Endodermal cell (in vitro differentiated cells): Measurements from ENCODE around the gene CACFD1. TPM values are rescaled to one million over a fixed set of nuclear protein-coding genes. Genes with fewer than 3 reads are reported as not detected.

Source experiments
- DNase-seq: peaks from one replicate; pipeline ENCODE4 v3.0.0-alpha.2; 2017
- H3K27ac ChIP-seq: 2 replicates; pipeline ENCODE4 v1.5.1; 2013; ENCODE audit warnings: mild to moderate bottlenecking, low read depth, low read length, moderate library complexity
- H3K27me3 ChIP-seq: 2 replicates; pipeline ENCODE4 v1.6.1; 2013; ENCODE audit warnings: mild to moderate bottlenecking, low read length, moderate library complexity; ENCODE audit not compliant: insufficient read depth, control insufficient read depth, poor library complexity, severe bottlenecking
- H3K36me3 ChIP-seq: 2 replicates; pipeline ENCODE4 v1.7.0; 2013; ENCODE audit warnings: mild to moderate bottlenecking, low read length, moderate library complexity; ENCODE audit not compliant: control insufficient read depth, insufficient read depth
- H3K4me1 ChIP-seq: one replicate; pipeline ENCODE4 v1.7.0; 2013; ENCODE audit warnings: low read length; ENCODE audit not compliant: control insufficient read depth, insufficient read depth
- H3K4me3 ChIP-seq: 2 replicates; pipeline ENCODE4 v1.5.1; 2013; ENCODE audit warnings: mild to moderate bottlenecking, low read length, moderate library complexity
- H3K9ac ChIP-seq: 2 replicates; pipeline ENCODE4 v1.6.1; 2013; ENCODE audit warnings: mild to moderate bottlenecking, low read length, moderate library complexity; ENCODE audit not compliant: poor library complexity, severe bottlenecking; ENCODE audit errors: extremely low read depth
- H3K9me3 ChIP-seq: 2 replicates; pipeline ENCODE4 v1.6.1; 2013; ENCODE audit warnings: mild to moderate bottlenecking, low read length, moderate library complexity; ENCODE audit not compliant: control insufficient read depth
- H3K27ac Mint-ChIP-seq: 2 replicates; pipeline ENCODE4 v1.8.0; 2020; ENCODE audit warnings: mixed read lengths
- H3K27me3 Mint-ChIP-seq: 2 replicates; pipeline ENCODE4 v1.8.0; 2021; ENCODE audit warnings: mild to moderate bottlenecking, mixed read lengths; ENCODE audit not compliant: insufficient read depth
- H3K36me3 Mint-ChIP-seq: 2 replicates; pipeline ENCODE4 v1.8.0; 2020; ENCODE audit warnings: low read depth, mixed read lengths
- H3K4me1 Mint-ChIP-seq: 2 replicates; pipeline ENCODE4 v1.8.0; 2020; ENCODE audit warnings: mixed read lengths
- H3K4me3 Mint-ChIP-seq: 2 replicates; pipeline ENCODE4 v1.8.0; 2020; ENCODE audit warnings: mild to moderate bottlenecking, moderate library complexity, mixed read lengths
- H3K9me3 Mint-ChIP-seq: 2 replicates; pipeline ENCODE4 v1.8.0; 2020; ENCODE audit warnings: mild to moderate bottlenecking, mixed read lengths
- WGBS, 2 experiments: methylation state at CpG; one replicate each; pipeline versions ENCODE4 v1.1.5 to v1.1.7; 2013; ENCODE audit warnings: missing lambda C conversion rate in 2 of 2, mixed read lengths in 1 of 2; ENCODE audit not compliant: insufficient coverage in 1 of 2, insufficient read length in 1 of 2; 5-methylcytosine and 5-hydroxymethylcytosine counted together
- total RNA-seq, 2 donors: library from RNA; stranded (reverse); fragmentation: NEBNext Ultra II Directional in 1 of 2; extraction: Animal tissue kit (Norgen Biotek cat#: 25700) in 1 of 2; gene quantifications; 2 replicates in 1 of 2; 3 replicates in 1 of 2; pipeline ENCODE4 v1.2.1, GENCODE V29; 2021
- TF ChIP-seq, protein P1 (sequence below): fragments of 200-600 bp; sonication (generic); conservative IDR thresholded peaks from 2 replicates; pipeline ENCODE4 v1.5.0; 2021; ENCODE audit warnings: antibody characterized with exemption, mild to moderate bottlenecking

Gene CACFD1
- total RNA-seq, 2 donors from 2014 or later: 30.6 to 35.0 TPM

DNA sequence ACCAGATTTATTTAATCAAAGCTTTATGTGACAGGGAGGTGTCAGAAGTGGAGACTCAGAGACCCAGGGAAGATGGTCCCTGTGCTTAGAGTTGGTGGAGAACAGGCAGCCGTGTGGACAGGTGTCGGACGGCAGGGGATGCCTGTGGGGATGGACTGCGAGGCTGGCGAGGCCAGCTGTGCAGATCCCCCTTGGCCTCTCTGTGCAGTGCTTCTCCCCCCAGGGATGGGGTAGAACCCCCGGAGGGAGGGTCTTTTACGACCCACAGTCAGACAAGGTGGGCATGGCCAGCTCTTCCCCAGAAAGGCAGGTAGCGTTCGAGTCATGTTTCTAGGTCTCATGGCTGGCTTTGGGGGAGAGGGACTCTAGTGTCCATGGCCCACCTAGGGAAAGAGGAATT is 23.8 kb downstream of the CACFD1 start:
- no peaks in the 10 kb centered on the region for H3K9me3 ChIP-seq
- H3K9me3 Mint-ChIP-seq: no peaks in the 10 kb centered on the region
- H3K27ac Mint-ChIP-seq: no peak overlapping the region
- no peak overlapping the region for H3K4me3 Mint-ChIP-seq
- H3K4me1 ChIP-seq: peaks cover under 1% of the 10 kb centered on the region
- peaks cover 15% of the 10 kb centered on the region for H3K27me3 ChIP-seq
- TF ChIP-seq, protein P1, sequence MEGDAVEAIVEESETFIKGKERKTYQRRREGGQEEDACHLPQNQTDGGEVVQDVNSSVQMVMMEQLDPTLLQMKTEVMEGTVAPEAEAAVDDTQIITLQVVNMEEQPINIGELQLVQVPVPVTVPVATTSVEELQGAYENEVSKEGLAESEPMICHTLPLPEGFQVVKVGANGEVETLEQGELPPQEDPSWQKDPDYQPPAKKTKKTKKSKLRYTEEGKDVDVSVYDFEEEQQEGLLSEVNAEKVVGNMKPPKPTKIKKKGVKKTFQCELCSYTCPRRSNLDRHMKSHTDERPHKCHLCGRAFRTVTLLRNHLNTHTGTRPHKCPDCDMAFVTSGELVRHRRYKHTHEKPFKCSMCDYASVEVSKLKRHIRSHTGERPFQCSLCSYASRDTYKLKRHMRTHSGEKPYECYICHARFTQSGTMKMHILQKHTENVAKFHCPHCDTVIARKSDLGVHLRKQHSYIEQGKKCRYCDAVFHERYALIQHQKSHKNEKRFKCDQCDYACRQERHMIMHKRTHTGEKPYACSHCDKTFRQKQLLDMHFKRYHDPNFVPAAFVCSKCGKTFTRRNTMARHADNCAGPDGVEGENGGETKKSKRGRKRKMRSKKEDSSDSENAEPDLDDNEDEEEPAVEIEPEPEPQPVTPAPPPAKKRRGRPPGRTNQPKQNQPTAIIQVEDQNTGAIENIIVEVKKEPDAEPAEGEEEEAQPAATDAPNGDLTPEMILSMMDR: no peak
- no peak overlapping the region for H3K27ac ChIP-seq
- DNase-seq: no peak
- no peak overlapping the region for H3K4me3 ChIP-seq
- H3K27me3 Mint-ChIP-seq: peaks cover 23% of the 10 kb centered on the region
- H3K4me1 Mint-ChIP-seq: no peaks in the 10 kb centered on the region
- no peak overlapping the region for H3K9ac ChIP-seq
- H3K36me3 ChIP-seq: no peaks in the 10 kb centered on the region
- 74 to 86% methylated on average over 6 to 9 of the region's 9 CpGs for WGBS, 2 experiments
- no peaks in the 10 kb centered on the region for H3K36me3 Mint-ChIP-seq

DNA sequence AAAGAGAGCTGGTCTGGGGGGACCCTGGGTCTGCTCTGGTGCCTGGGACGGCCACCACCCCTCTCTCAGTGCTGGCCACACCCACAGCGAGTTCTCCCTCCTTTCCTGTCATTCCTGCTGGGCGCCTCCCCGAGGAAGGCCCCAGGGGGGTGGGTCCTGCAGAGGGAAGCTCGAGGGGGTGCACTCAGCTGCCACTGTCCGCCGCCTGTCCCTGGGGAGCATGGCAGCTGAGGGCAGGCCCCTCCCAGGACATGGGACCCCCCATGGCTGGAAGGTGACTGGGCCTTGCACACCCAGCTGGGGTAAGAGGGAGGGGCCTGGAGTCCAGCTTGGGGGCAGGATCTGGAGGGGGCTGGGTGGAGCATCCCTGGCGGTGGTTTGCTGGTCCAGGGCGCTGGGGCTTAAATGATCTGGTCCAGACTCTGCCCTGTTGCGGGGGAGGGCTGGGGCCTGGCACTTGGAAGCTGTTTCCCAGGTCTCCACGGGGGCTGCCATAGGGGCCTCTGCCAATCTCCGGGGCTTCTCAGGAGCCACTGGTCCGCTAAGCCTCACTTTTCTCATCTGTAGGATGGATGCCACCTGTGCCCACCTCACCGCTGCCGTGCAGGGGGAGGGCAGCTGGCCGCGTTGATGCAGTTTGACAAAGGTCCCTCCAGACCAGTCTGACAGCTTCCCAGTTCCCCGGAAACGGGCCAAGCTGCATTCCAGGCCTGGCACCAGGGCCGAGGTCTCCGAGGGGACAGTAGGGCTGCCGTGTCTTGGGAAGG is 25.1 kb downstream of the CACFD1 start:
- H3K4me3 ChIP-seq: no peak overlapping the region
- Mint-ChIP-seq H3K4me1 (no peaks in the 10 kb centered on the region), H3K27me3 (peaks cover 18% of the 10 kb centered on the region), H3K4me3 (no peak overlapping the region), H3K27ac (no peak overlapping the region), H3K9me3 (no peaks in the 10 kb centered on the region), H3K36me3 (no peaks in the 10 kb centered on the region)
- DNase-seq: no peak
- no peaks in the 10 kb centered on the region for H3K36me3 ChIP-seq
- no peaks in the 10 kb centered on the region for H3K4me1 ChIP-seq
- H3K9me3 ChIP-seq: no peaks in the 10 kb centered on the region
- WGBS, 2 experiments: 80 to 86% methylated on average over 12 to 22 of the region's 22 CpGs
- H3K27me3 ChIP-seq: peaks cover 8% of the 10 kb centered on the region
- no peak overlapping the region for H3K27ac ChIP-seq
- no peak overlapping the region for H3K9ac ChIP-seq
- TF ChIP-seq, protein P1: no peak

DNA sequence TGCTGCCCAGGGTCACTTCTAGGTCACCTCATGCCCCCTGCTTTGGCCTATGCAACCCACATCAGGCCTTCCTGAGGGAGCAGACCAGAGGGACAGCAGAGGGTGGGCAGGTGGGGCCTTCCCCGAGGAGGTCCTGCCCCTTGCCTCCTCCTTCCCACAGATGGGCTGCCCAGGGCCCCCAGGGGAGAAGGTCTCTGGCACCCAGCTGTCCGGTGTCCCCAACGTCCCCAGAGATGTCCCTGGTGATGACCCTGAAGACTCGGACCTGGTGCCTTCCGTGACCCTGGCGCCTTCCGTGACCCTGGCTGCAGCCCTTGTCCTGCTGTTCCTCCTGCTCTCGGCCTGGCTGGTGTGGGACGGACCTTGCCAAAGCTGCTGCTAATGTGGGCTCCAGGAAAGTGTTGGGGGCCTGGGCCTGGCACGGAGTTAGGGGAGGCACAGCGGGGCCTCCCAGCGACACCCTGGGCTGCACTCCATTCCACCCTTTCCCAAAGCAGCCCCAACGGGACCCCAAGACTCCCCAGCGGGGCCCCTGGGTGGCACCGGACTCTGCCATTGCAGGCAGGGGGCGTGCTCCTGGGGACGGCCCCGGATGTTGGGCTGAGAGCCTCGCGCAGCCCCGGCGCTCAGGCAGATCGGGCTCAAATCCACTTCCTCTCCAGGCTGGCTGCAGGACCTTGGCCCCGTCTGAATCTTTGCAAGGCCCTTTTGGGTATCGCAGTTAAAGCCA is 25.9 kb downstream of the CACFD1 start:
- Mint-ChIP-seq H3K27me3 (peaks cover 15% of the 10 kb centered on the region), H3K27ac (no peak overlapping the region), H3K36me3 (no peaks in the 10 kb centered on the region), H3K9me3 (no peaks in the 10 kb centered on the region), H3K4me1 (no peaks in the 10 kb centered on the region), H3K4me3 (no peak overlapping the region)
- H3K4me1 ChIP-seq: no peaks in the 10 kb centered on the region
- H3K9ac ChIP-seq: no peak overlapping the region
- TF ChIP-seq, protein P1: no peak
- H3K27ac ChIP-seq: no peak overlapping the region
- H3K36me3 ChIP-seq: no peaks in the 10 kb centered on the region
- no peak overlapping the region for H3K4me3 ChIP-seq
- 84 to 86% methylated on average over 18 to 25 of the region's 25 CpGs for WGBS, 2 experiments
- DNase-seq: peak; percentile 69
- peaks cover 6% of the 10 kb centered on the region for H3K27me3 ChIP-seq
- no peaks in the 10 kb centered on the region for H3K9me3 ChIP-seq
